Measurements from ENCODE around the gene S100A3.
"Not testable (repeated sequence)": the region's sequence is repeated elsewhere in the genome, so short reads cannot be mapped to it uniquely, and the experiment has no call there.

S100A3 gene

GRCh38 chr1:153583514-153583913 is 34.5 kb upstream of the S100A3 start:
- H3K36me3 ChIP-seq (ENCODE audit: control insufficient read depth, insufficient read depth, low read length); H3K27ac ChIP-seq (ENCODE audit: insufficient read depth, low read depth, low read length, poor library complexity, severe bottlenecking); H3K4me3 ChIP-seq (ENCODE audit: insufficient read depth, low read depth, low read length); H3K9me3 ChIP-seq (ENCODE audit: control insufficient read depth, low read length); H3K27me3 ChIP-seq (ENCODE audit: control insufficient read depth, insufficient read depth, low read length, poor library complexity, severe bottlenecking): not testable (repeated sequence)
- WGBS, 2 experiments: 26 to 56% methylated on average over 1 of the region's 3 CpGs
- peaks cover 17% of the 10 kb centered on the region for H3K4me1 ChIP-seq (ENCODE audit: control insufficient read depth, insufficient read depth, low read length)

GRCh38 chr1:153582836-153583235 is 33.8 kb upstream of the S100A3 start:
- H3K27me3 ChIP-seq (ENCODE audit: control insufficient read depth, insufficient read depth, low read length, poor library complexity, severe bottlenecking); H3K4me3 ChIP-seq (ENCODE audit: insufficient read depth, low read depth, low read length); H3K27ac ChIP-seq (ENCODE audit: insufficient read depth, low read depth, low read length, poor library complexity, severe bottlenecking); H3K36me3 ChIP-seq (ENCODE audit: control insufficient read depth, insufficient read depth, low read length); H3K9me3 ChIP-seq (ENCODE audit: control insufficient read depth, low read length): not testable (repeated sequence)
- 95% methylated on average over 34 of the region's 34 CpGs for WGBS, 2 experiments
- H3K4me1 ChIP-seq (ENCODE audit: control insufficient read depth, insufficient read depth, low read length): peaks cover 23% of the 10 kb centered on the region

- peak overlapping the region; percentile 67 for H3K27ac ChIP-seq (ENCODE audit: insufficient read depth, low read depth, low read length, poor library complexity, severe bottlenecking)
- WGBS, 2 experiments: 73 to 74% methylated on average over 3 of the region's 3 CpGs
- no peaks in the 10 kb centered on the region for H3K27me3 ChIP-seq (ENCODE audit: control insufficient read depth, insufficient read depth, low read length, poor library complexity, severe bottlenecking)
- H3K4me1 ChIP-seq (ENCODE audit: control insufficient read depth, insufficient read depth, low read length): peaks cover 17% of the 10 kb centered on the region
- no peaks in the 10 kb centered on the region for H3K9me3 ChIP-seq (ENCODE audit: control insufficient read depth, low read length)
- no peak overlapping the region for H3K4me3 ChIP-seq (ENCODE audit: insufficient read depth, low read depth, low read length)
- no peaks in the 10 kb centered on the region for H3K36me3 ChIP-seq (ENCODE audit: control insufficient read depth, insufficient read depth, low read length)
These were observed 29.9 kb upstream of the S100A3 start for GRCh38 chr1:153578936-153579335.

GRCh38 chr1:153578490-153578889 is 29.4 kb upstream of the S100A3 start:
- peak overlapping the region; percentile 67 for H3K27ac ChIP-seq (ENCODE audit: insufficient read depth, low read depth, low read length, poor library complexity, severe bottlenecking)
- H3K36me3 ChIP-seq (ENCODE audit: control insufficient read depth, insufficient read depth, low read length): no peaks in the 10 kb centered on the region
- no peak overlapping the region for H3K4me3 ChIP-seq (ENCODE audit: insufficient read depth, low read depth, low read length)

GRCh38 chr1:153577624-153578051 is 28.6 kb upstream of the S100A3 start:
- H3K4me3 ChIP-seq (ENCODE audit: insufficient read depth, low read depth, low read length): no peak overlapping the region
- no peaks in the 10 kb centered on the region for H3K27me3 ChIP-seq (ENCODE audit: control insufficient read depth, insufficient read depth, low read length, poor library complexity, severe bottlenecking)
- no peaks in the 10 kb centered on the region for H3K9me3 ChIP-seq (ENCODE audit: control insufficient read depth, low read length)
- WGBS, 2 experiments: 72 to 79% methylated on average over 9 of the region's 9 CpGs
- peaks cover 16% of the 10 kb centered on the region for H3K4me1 ChIP-seq (ENCODE audit: control insufficient read depth, insufficient read depth, low read length)
- H3K27ac ChIP-seq (ENCODE audit: insufficient read depth, low read depth, low read length, poor library complexity, severe bottlenecking): no peak overlapping the region
- H3K36me3 ChIP-seq (ENCODE audit: control insufficient read depth, insufficient read depth, low read length): no peaks in the 10 kb centered on the region

More at GRCh38 chr1:153578490-153578889, 29.4 kb upstream of the S100A3 start:
- H3K27me3 ChIP-seq (ENCODE audit: control insufficient read depth, insufficient read depth, low read length, poor library complexity, severe bottlenecking): no peaks in the 10 kb centered on the region
- no peaks in the 10 kb centered on the region for H3K9me3 ChIP-seq (ENCODE audit: control insufficient read depth, low read length)
- H3K4me1 ChIP-seq (ENCODE audit: control insufficient read depth, insufficient read depth, low read length): peaks cover 16% of the 10 kb centered on the region

- Histone ChIP-seq H3K4me1 (ENCODE audit: control insufficient read depth, insufficient read depth, low read length) (peaks cover 16% of the 10 kb centered on the region), H3K9me3 (ENCODE audit: control insufficient read depth, low read length) (no peaks in the 10 kb centered on the region), H3K27ac (ENCODE audit: insufficient read depth, low read depth, low read length, poor library complexity, severe bottlenecking) (no peak overlapping the region), H3K4me3 (ENCODE audit: insufficient read depth, low read depth, low read length) (no peak overlapping the region), H3K36me3 (ENCODE audit: control insufficient read depth, insufficient read depth, low read length) (no peaks in the 10 kb centered on the region), H3K27me3 (ENCODE audit: control insufficient read depth, insufficient read depth, low read length, poor library complexity, severe bottlenecking) (no peaks in the 10 kb centered on the region)
- 79 to 87% methylated on average over 4 of the region's 4 CpGs for WGBS, 2 experiments
These were observed 28.1 kb upstream of the S100A3 start for GRCh38 chr1:153577138-153577537.

- not testable (repeated sequence) for H3K27ac ChIP-seq (ENCODE audit: insufficient read depth, low read depth, low read length, poor library complexity, severe bottlenecking); H3K9me3 ChIP-seq (ENCODE audit: control insufficient read depth, low read length); H3K36me3 ChIP-seq (ENCODE audit: control insufficient read depth, insufficient read depth, low read length); H3K27me3 ChIP-seq (ENCODE audit: control insufficient read depth, insufficient read depth, low read length, poor library complexity, severe bottlenecking); H3K4me3 ChIP-seq (ENCODE audit: insufficient read depth, low read depth, low read length)
- H3K4me1 ChIP-seq (ENCODE audit: control insufficient read depth, insufficient read depth, low read length): peaks cover 16% of the 10 kb centered on the region
- 90 to 96% methylated on average over 6 of the region's 10 CpGs for WGBS, 2 experiments
These were observed 26.4 kb upstream of the S100A3 start for GRCh38 chr1:153575497-153575896.

- 94% methylated on average over 35 of the region's 35 CpGs for WGBS, 2 experiments
These were observed 26.0 kb upstream of the S100A3 start for GRCh38 chr1:153575081-153575491.

GRCh38 chr1:153573351-153573750 is 24.3 kb upstream of the S100A3 start:
- no peak overlapping the region for H3K27ac ChIP-seq (ENCODE audit: insufficient read depth, low read depth, low read length, poor library complexity, severe bottlenecking)

More at GRCh38 chr1:153575081-153575491, 26.0 kb upstream of the S100A3 start:
- H3K27ac ChIP-seq (ENCODE audit: insufficient read depth, low read depth, low read length, poor library complexity, severe bottlenecking); H3K27me3 ChIP-seq (ENCODE audit: control insufficient read depth, insufficient read depth, low read length, poor library complexity, severe bottlenecking); H3K9me3 ChIP-seq (ENCODE audit: control insufficient read depth, low read length); H3K36me3 ChIP-seq (ENCODE audit: control insufficient read depth, insufficient read depth, low read length); H3K4me3 ChIP-seq (ENCODE audit: insufficient read depth, low read depth, low read length): not testable (repeated sequence)
- H3K4me1 ChIP-seq (ENCODE audit: control insufficient read depth, insufficient read depth, low read length): peaks cover 16% of the 10 kb centered on the region

GRCh38 chr1:153572569-153573015 is 23.5 kb upstream of the S100A3 start:
- WGBS, 2 experiments: 49 to 61% methylated on average over 3 of the region's 3 CpGs
- no peak overlapping the region for H3K27ac ChIP-seq (ENCODE audit: insufficient read depth, low read depth, low read length, poor library complexity, severe bottlenecking)

More at GRCh38 chr1:153573351-153573750, 24.3 kb upstream of the S100A3 start:
- Histone ChIP-seq H3K4me1 (ENCODE audit: control insufficient read depth, insufficient read depth, low read length) (peaks cover 5% of the 10 kb centered on the region), H3K36me3 (ENCODE audit: control insufficient read depth, insufficient read depth, low read length) (no peaks in the 10 kb centered on the region), H3K4me3 (ENCODE audit: insufficient read depth, low read depth, low read length) (no peak overlapping the region), H3K9me3 (ENCODE audit: control insufficient read depth, low read length) (no peaks in the 10 kb centered on the region), H3K27me3 (ENCODE audit: control insufficient read depth, insufficient read depth, low read length, poor library complexity, severe bottlenecking) (no peaks in the 10 kb centered on the region)
- 91 to 93% methylated on average over 3 of the region's 3 CpGs for WGBS, 2 experiments

GRCh38 chr1:153571706-153572105 is 22.6 kb upstream of the S100A3 start:
- 88 to 92% methylated on average over 7 of the region's 7 CpGs for WGBS, 2 experiments
- H3K4me3 ChIP-seq (ENCODE audit: insufficient read depth, low read depth, low read length): no peak overlapping the region
- no peaks in the 10 kb centered on the region for H3K9me3 ChIP-seq (ENCODE audit: control insufficient read depth, low read length)
- no peak overlapping the region for H3K27ac ChIP-seq (ENCODE audit: insufficient read depth, low read depth, low read length, poor library complexity, severe bottlenecking)
- H3K4me1 ChIP-seq (ENCODE audit: control insufficient read depth, insufficient read depth, low read length): peaks cover 13% of the 10 kb centered on the region
- H3K36me3 ChIP-seq (ENCODE audit: control insufficient read depth, insufficient read depth, low read length): no peaks in the 10 kb centered on the region
- H3K27me3 ChIP-seq (ENCODE audit: control insufficient read depth, insufficient read depth, low read length, poor library complexity, severe bottlenecking): no peaks in the 10 kb centered on the region

More at GRCh38 chr1:153572569-153573015, 23.5 kb upstream of the S100A3 start:
- H3K27me3 ChIP-seq (ENCODE audit: control insufficient read depth, insufficient read depth, low read length, poor library complexity, severe bottlenecking): no peaks in the 10 kb centered on the region
- no peaks in the 10 kb centered on the region for H3K36me3 ChIP-seq (ENCODE audit: control insufficient read depth, insufficient read depth, low read length)
- no peaks in the 10 kb centered on the region for H3K9me3 ChIP-seq (ENCODE audit: control insufficient read depth, low read length)
- no peak overlapping the region for H3K4me3 ChIP-seq (ENCODE audit: insufficient read depth, low read depth, low read length)
- peaks cover 8% of the 10 kb centered on the region for H3K4me1 ChIP-seq (ENCODE audit: control insufficient read depth, insufficient read depth, low read length)
